HG03457 (cell line): ENCODE data around the gene SLC15A1.

Source experiments
- ATAC-seq: cut with Tn5 transposase; IDR thresholded peaks from one replicate; pipeline ENCODE4 v1.9.1; 2021; ENCODE audit warnings: moderate number of reproducible peaks; ENCODE audit not compliant: unreplicated experiment

The SLC15A1 gene

GRCh38 chr13:98710521-98710920 is 42.0 kb downstream of the SLC15A1 start:
- ATAC-seq = no peak

- ATAC-seq = peak; percentile 54
Measured at GRCh38 chr13:98707281-98707999, 45.0 kb downstream of the SLC15A1 start.

DNA sequence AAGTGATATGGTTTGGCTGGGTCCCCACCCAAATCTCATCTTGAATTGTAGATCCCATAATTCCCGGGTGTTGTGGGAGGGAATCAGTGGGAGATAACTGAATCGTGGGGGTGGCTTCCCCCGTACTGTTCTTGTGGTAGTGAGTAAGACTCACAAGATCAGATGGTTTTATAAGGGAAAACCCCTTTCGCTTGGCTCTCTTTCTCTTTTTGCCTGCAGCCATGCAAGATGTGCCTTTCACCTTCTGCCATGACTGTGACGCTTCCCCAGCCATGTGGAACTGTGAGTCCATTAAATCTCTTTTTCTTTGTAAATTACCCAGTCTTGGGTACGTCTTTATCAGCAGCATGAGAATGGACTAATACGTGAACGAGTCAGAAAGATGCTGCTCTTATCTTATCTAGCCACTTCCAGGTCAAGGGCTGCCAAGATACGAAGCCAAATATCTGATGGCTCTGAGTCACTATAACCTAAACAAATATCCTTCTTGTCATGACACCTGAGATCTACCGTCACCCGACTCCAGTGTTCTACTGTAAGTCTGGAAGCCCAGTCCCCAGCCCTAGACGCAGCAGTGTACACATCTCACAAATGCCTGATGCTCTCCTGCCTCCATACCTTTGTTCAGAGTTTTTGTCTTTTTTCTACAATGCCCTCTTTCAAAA is 45.9 kb downstream of the SLC15A1 start:
- ATAC-seq = no peak

GRCh38 chr13:98697791-98698190 is 54.7 kb downstream of the SLC15A1 start:
- no peak for ATAC-seq

GRCh38 chr13:98693756-98694155 is 58.7 kb downstream of the SLC15A1 start:
- ATAC-seq = no peak

- ATAC-seq = no peak
Measured at GRCh38 chr13:98691360-98691759, 61.1 kb downstream of the SLC15A1 start.

DNA sequence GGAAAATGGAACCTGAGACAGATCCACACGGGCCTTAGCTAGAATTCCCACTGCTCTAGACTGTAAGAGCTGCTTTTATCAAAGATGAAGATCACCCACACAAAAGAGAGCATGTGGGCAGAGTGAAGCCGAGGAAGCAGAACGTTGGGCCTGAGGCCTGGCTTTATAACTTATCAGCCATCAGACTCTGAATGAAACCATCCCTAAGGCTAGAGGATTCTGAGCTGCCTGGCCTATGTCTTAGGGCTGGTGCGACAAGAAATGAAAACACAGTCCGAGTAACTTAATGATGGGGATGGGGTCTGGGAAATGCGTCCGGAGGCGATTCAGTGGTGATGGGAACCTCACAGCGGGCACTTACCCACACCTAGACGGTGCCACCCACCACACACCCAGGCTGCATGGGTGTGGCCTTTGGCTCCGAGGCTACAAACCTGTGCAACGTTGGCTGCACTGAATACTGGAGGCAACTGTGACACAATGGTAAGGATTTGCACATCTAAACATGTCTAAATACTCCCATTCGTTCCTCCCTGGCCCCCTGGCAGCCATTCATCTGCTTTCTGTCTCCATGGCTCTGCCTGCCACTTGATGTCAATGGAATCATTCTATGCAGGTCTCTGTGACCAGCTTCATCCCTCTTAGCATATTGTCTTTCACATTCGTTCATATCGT is 62.0 kb downstream of the SLC15A1 start:
- no peak for ATAC-seq

DNA sequence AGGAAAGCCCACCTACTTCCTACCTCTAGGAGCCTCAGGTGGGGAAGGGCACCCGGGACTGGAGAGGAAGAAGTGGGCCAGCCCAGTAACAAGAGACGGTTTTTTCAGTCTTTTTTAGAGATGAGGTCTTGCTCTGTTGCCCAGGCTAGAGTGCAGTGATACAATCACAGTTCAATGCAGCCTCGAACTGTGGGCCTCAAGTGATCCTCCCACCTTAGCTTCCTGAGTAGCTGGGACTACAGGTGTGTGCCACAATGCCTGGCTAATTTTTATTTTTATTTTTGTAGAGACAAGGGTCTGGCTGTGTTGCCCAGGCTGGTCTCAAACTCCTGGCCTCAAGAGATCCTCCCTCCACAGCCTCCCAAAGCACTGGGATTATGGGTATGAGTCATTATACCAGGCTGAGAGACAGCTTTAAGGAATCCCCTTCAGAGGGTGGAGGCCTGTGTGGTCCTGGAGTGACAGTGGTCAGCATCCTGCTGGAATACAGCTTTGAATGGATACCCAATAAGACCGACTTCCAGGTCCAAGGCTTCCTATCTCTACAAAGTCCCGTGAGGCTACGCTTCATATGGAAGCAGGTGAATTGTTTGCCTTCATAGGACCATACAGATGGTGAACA is 63.0 kb downstream of the SLC15A1 start:
- no peak for ATAC-seq

- no peak for ATAC-seq
Measured at GRCh38 chr13:98688373-98688772, 64.1 kb downstream of the SLC15A1 start.

GRCh38 chr13:98687319-98687718 is 65.2 kb downstream of the SLC15A1 start:
- ATAC-seq = no peak

DNA sequence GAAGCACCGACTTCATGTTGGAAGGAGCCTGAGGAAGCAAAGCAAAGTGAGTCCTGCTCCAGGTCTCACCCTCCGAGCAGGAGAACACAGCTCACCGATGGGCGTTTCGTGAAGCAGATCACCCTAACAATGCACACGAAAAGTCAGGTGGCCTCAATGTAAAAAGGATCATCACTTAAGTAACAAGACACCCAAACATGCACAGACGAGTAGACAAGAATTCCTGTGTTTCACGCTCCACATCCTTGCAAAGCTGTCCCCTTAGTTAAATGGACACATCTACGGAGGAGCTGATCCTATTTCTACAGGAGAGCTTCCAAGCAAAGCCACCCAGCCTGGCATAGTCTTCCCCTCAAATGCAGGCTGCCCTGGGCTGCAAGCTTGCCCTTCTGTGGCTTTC is 66.2 kb downstream of the SLC15A1 start:
- ATAC-seq = no peak

DNA sequence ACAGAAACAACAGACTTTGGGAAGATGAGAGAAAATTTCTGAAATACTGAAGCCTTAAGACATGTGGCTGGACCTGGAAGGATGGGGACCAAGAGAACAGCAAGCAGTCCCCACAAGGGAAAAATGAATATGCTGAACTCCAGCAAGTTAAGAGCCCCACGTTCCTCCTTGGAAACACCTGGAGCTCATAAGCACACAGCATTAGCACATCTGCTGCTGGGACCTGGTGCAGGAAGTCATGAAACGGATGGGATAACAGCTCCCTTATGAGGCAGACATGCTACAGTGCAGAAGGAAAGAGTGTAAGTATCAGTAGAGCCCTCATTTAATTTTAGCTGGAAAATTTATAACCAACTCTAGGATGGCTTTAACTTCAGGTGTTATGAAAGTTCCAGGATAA is 67.3 kb downstream of the SLC15A1 start:
- no peak for ATAC-seq

DNA sequence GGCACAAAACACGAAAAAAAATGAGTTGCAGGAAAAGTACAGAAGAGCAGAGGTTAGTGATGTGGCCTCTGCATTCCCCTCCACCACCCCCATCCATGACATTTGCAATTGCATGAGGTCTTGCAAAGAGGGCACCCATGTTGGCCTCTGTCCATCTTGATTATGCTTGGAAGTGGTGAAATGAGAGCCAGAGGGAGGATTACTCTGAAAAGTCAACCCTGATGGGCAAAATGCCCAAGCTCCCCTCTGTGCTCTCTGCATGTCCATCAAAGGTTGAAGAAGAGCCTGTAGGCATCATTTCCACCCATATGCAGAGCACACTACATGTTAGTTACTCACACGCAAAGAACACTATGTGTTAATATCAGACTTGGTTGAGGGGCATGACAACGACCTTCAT is 71.4 kb downstream of the SLC15A1 start:
- ATAC-seq = no peak

GRCh38 chr13:98678741-98679140 is 73.7 kb downstream of the SLC15A1 start:
- ATAC-seq = no peak

GRCh38 chr13:98677398-98677797 is 75.1 kb downstream of the SLC15A1 start:
- ATAC-seq = no peak

DNA sequence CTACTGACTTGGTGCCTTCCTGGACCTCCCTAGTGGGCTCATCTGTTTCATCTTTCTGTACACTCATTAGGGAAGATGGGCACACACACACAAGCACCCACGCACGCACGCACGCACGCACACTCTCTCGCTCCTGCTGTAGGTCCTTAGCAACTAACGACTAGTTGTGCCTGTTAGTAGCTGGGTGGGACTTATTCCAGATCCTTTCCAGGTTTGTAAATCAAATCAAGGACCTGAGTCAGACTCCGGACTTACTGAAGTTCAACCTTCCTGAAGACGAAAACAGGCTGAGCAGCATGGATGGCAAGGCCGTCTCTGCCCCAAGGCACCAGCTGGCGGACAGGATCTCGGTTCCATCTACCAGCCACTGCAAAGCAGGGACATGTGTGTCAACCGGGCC is 76.2 kb downstream of the SLC15A1 start:
- no peak for ATAC-seq

DNA sequence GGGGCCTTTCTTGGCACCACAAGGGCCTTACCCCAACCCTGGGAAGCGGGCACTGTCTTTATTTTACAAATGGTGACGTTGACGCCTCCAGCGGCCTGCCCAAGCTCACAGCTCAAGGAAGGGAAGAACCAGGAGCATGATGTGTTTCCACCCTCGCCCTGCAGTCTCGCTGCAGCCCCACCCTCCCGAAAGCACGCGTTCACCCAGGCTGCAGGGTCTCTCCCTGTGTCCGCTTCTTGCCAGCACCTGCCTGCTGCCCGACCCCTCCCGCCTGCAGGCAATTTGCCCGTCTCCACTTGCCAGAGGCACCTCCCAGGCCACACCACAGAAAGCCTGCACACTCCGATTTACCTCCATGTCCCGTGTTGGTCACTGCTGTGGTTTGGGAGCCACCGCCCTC is 76.6 kb downstream of the SLC15A1 start:
- ATAC-seq = no peak

- no peak for ATAC-seq
Measured at GRCh38 chr13:98675066-98675465, 77.4 kb downstream of the SLC15A1 start.

DNA sequence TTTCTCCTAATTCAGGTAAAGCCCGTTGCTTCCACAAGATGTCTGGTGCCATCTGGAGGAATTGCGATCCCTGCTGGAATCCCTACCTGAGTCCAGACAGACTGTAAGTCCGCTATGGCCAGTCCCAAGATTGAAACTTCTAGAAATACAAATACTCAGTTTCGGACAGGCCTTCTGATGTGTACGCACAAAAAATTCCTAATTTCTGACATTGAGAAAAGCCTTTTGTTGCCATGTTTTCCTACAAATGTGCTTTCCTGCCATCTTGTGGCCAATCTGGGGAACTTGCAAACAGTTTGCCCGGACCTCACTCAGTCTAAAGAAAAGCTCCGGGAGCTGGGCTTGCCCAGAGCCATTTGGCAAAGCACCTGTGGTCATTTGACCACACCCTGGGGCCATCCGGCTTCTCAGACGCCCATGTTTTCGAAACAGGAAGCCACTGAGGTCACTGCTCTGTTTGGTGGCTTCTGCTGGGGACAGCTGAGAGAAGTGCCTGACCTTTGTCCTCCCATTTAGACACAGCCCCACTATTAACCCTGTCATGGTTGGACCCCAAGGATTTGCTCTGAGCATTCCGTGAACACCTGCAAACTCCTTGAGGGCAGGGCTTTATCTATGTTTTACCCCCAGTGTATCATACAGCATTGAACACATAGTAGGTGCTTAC is 79.4 kb downstream of the SLC15A1 start:
- ATAC-seq = no peak

- ATAC-seq = no peak
Measured at GRCh38 chr13:98668155-98668554, 84.3 kb downstream of the SLC15A1 start.

GRCh38 chr13:98665638-98665995 is 86.9 kb downstream of the SLC15A1 start:
- ATAC-seq = no peak
